ENCODE data around the gene ANO9.
A peak's percentile ranks its signal among the peaks of the same experiment; 100 is the strongest.

ANO9 gene, protein sequence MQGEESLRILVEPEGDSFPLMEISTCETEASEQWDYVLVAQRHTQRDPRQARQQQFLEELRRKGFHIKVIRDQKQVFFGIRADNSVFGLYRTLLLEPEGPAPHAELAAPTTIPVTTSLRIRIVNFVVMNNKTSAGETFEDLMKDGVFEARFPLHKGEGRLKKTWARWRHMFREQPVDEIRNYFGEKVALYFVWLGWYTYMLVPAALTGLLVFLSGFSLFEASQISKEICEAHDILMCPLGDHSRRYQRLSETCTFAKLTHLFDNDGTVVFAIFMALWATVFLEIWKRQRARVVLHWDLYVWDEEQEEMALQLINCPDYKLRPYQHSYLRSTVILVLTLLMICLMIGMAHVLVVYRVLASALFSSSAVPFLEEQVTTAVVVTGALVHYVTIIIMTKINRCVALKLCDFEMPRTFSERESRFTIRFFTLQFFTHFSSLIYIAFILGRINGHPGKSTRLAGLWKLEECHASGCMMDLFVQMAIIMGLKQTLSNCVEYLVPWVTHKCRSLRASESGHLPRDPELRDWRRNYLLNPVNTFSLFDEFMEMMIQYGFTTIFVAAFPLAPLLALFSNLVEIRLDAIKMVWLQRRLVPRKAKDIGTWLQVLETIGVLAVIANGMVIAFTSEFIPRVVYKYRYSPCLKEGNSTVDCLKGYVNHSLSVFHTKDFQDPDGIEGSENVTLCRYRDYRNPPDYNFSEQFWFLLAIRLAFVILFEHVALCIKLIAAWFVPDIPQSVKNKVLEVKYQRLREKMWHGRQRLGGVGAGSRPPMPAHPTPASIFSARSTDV

DNA sequence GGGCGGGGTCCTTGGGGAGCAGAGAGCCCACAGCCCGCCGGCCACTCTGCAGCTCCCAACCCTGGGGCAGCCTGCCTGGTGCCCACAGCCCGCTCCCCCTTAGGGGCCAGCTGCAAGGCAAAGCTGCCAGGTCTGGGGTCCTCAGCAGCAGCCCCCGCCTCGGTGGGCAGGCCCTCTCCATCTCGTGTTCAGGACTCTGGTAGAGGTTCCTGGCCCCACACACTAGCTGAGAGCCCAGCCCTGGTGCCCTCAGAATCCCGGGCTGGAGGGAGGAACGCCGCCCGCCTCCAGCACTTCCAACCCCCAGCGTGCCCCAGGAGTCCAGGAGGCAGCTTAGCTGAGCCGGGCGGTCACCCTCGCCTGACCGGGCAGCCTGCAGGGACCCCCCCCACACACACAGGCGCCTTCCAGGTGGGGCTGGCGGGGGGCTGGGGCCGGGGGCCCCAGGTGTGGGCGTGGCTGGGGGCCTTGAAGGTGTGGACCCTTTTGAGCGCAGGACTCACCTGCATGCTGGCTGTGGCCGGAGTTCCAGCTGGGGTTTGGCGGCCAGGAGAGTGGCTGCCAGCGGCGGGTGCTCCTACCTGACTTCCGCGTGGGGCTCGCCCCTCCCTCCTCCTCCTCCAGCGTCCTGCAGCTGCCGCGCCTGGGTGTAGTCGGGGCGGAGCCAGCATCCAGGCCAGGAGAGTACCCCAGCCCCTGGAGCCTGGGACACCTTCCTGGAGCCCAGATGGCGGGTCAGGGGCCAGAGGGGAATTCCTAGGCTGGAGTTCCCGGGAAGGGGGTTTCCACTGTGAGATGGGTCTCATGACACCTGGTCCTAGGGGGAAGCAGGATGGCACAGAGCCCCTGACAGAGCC, at the start of gene ANO9:
ANO9 (minus strand) TSS at position 594 of the 857 bp plus-strand sequence; CDS start at position 509, 85 bp downstream.
- peak; percentile 42 for DNase-seq (ENCODE audit: low read depth)

DNA sequence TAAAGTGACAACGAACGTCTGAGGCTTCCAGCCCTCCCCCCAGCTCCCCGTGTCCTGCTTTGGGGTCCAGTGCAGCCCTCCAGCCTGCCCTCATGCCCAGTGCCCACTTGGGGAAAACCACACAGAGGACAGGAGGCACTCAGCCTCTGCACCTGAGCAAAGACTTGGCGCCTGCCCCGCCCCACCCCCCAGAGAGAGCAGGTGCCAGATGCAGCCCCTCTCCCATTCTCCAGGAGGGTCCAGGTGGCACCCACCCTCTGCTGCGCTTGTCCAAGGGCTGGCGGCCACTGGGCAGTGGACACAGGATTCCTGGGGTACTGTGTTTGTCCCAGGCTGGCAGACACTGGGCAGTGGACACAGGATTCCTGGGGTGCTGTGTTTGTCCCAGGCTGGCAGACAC, 49.5 kb upstream of the ANO9 start:
- DNase-seq (ENCODE audit: low read depth), result no peak

DNA sequence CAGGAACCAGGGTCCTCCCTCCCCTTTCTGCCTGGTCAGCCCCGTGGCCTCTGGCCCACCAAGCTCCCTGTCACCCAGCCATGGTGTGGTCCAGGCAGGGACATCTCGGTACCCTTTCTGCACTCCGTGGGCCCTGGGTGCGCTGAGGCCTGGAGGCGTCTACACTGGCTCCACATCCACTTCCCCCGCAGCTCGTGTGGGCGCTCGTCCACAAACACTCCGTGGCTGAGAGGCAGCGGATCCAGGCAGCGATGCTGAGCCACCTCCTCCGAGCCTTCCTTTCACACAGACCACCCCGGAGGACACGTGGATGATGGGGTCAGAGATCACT, 49.1 kb upstream of the ANO9 start:
- DNase-seq (ENCODE audit: low read depth), result no peak

DNA sequence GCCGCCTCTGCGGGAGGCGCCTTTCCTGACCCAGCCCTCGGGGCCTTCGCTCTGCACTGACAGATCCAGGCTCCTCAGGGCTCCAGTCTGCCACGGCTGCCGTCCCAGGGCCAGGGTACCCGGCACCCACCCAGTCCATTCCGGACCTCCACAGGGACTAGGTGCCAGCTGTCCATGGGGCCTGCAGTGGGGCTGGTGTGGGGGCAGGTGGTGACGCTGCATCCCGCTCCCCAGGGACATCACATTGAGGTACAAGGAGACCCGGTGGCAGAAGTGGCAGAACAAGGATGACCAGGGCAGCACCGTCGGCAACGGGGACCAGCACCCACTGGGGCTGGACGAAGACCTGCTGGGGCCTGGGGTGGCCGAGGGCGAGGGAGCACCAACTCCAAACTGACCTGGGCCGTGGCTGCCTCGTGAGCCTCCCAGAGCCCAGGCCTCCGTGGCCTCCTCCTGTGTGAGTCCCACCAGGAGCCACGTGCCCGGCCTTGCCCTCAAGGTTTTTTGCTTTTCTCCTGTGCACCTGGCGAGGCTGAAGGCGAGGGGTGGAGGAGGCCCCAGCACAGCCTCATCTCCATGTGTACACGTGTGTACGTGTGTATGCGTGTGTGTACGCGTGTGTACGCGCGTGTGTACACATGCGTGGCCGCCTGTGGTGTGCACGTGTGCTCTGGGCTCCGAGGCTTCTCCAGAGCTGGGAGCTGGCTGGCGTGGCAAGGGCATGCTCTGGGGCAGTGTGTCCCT, 48.5 kb upstream of the ANO9 start:
- no peak for DNase-seq (ENCODE audit: low read depth)

DNA sequence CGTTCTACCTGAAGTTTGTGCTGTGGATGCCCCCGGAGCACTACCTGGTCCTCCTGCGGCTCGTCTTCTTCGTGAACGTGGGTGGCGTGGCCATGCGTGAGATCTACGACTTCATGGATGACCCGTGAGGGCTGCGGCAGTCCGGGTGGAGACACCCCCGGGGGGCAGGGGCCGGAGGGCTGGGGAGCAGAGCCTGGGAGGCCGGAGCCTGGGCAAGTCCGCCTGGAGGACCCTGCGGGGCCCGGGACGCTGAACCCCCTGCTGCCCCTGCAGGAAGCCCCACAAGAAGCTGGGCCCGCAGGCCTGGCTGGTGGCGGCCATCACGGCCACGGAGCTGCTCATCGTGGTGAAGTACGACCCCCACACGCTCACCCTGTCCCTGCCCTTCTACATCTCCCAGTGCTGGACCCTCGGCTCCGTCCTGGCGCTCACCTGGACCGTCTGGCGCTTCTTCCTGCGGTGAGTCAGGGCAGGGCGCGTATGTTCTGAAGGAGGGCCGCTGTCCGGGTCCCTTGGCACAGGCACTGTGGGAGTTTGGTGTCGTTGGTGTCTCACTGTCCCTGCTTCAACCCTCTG, 47.9 kb upstream of the ANO9 start:
- DNase-seq (ENCODE audit: low read depth), result no peak

DNA sequence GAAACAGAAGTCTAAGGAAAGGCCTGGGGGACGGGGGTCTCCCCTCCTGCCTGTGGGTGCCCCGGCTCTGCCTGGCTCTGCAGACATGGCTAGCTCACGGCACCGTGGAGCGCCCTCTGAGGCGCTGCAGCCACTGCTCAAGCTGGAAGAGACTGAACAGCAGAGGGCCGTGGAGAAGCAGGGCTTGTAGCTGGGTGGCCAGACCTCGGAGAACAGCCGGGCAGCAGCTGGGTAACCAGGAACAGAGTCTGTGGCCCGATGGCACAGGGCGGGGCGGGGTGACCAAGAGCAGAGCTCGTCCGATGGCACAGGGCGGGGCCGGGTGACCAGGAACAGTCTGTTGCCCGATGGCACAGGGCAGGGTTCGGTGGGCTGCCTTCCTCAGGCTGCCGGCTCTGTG, 47.2 kb upstream of the ANO9 start:
- no peak for DNase-seq (ENCODE audit: low read depth)

DNA sequence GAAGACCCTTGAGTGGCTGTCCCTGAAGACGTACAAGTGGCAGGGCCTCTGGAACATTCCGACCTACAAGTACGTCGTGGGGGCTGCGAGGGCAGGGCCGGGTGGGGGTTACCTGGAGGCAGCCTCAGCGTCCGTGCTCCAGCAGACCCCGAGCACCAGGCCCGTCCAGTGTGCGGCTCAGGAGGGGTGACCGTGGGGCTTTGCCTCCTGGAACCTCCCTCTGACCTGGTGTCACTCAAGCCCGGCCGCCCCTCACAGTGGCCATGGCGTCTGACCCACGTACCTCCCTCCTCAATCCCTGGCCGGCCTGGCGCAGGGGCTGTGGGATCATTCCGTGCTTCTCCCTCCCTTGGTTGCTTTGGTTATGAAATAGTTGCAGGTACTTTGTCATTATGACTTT, 46.8 kb upstream of the ANO9 start:
- DNase-seq (ENCODE audit: low read depth), result no peak

DNA sequence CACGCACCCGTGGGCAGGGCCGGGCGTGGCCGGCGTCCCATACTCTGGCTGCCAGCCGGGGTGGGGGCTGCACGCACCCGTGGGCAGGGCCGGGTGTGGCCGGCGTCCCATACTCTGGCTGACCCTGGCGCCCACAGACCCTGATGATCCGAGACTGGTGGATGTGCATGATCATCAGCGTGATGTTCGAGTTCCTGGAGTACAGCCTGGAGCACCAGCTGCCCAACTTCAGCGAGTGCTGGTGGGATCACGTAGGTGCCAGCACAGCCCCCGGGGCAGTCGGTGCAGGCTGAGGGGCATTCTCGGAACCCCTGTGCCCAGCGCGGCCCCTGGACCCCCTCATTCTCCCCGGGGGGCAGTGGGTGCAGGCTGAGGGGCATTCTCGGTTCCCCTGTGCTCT, 46.3 kb upstream of the ANO9 start:
- no peak for DNase-seq (ENCODE audit: low read depth)

DNA sequence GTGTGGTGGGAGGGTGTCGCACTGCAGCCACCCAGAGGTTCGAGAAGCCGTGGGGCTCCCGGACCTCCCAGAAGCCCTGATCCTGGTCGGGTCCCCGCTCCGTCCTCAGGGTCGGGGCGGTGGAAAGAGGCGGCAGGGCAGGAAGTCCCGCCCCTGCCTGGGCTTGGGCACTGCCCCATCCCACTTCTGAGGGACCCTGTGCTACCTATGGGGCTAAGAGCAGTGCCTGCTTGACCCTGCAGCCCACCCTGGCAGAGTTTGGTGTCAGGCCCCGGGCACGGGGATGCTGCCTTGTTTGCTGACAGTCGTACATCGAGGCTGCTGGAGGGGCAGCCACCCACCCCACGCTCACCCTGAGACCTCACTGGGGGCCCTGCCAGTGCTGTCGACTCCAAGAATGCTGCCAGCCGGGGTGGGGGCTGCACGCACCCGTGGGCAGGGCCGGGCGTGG, 45.8 kb upstream of the ANO9 start:
- DNase-seq (ENCODE audit: low read depth), result no peak

DNA sequence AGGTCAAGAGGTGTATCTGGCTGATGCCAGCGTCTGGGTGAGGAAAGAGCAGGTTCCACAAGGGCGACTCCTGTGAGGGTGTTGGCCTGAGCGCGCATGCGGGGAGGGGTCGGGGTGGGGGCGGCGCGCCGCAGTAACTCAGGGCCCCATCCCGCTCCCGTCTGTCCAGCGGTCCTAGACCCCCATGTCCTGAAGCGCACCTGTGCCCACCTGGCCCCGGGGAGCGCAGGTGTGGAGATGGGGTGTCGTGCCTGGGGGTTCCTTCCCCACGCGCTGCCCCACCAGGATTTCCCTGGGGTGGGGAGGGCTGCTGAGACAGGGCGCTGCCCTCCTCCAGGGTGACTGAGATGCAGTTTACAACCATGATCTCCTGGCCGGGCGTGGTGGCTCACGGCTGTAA, 44.4 kb upstream of the ANO9 start:
- DNase-seq (ENCODE audit: low read depth), result no peak

DNA sequence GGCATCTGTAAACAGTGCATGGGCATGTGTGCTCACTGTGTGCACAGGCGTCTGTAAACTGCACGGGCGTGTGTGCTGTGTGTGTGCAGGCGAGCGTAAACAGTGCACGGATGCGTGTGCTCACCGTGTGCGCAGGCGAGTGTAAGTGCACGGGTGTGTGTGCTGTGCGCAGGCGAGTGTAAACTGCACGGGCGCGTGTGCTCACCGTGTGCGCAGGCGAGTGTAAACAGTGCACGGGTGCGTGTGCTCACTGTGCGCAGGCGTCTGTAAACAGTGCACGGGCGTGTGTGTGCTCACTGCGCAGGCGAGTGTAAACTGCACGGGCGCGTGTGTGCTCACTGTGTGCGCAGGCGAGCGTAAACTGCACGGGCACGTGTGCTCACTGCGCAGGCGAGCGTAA, 42.8 kb upstream of the ANO9 start:
- DNase-seq (ENCODE audit: low read depth), result no peak

DNA sequence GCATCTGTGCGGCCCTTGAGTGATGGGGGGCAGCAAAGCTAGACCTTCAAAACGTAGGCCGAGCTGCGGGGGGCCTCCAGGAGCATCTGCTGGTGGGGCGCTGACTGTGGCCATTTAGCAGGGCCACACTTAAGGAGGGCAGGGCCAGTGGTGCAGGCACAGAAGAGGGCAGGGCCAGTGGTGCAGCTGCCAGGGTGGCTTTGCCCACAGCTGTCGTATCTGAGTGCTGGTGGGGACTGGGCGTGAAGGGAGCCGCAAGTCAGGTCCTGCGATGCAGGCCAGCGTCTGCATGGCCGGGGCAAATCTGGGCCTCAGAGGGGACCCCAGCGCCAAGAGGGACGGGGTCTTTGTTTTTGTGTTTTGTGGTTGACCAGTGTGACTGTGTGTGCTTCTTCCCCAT, 37.5 kb upstream of the ANO9 start:
- no peak for DNase-seq (ENCODE audit: low read depth)

DNA sequence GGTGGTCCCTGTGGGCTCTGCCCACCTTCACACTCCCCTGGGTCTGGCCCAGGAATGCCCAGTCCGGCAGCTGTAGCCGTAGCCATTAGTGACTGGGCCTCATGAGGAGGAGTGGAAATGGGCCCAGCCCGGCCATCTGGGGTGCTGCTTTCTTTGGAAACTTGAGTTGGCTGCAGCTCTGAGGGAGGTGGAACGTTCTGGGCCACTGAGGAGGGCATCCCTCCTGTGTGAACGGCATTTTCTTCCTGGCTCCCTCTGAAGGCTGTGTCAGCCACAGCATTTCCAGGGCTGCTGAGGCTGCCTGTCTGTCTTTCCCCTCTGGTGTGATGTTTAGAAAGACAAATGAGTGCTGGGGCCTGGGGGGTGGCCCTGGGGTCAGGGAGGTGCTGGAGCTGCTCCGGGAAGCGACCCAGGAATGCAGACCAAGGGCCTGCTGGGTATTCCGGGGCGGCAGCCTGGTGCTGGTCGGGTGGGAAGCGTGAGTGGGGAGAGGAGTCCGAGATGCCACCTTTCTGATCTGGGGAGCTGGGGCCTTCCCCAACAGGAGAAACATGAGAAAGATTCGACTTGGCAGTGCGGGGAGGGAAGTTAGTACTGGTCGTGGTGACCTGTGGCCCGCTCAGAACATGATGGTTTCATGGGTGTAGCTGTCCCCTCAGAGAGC, 35.4 kb upstream of the ANO9 start:
- DNase-seq (ENCODE audit: low read depth), result no peak

DNA sequence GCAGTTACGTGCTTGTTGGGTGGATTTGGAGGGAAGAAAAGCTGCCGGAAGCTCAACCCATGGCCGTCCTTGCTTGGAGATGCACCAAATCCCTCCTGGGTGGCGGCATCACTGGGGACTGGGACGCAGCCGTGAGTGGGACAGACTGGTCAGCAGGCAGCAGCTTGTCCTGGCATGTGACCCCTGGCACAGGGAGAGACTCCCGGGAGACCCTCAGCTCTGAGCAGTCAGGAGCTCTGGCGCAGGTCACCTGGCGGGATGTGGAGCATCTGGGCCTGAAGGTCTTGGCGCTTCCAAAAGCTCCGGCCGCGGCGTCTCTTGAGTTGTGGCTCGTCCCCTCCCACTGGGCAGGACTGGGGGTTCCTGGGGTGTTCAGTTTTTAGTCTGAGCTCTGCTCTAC, 34.6 kb upstream of the ANO9 start:
- no peak for DNase-seq (ENCODE audit: low read depth)

DNA sequence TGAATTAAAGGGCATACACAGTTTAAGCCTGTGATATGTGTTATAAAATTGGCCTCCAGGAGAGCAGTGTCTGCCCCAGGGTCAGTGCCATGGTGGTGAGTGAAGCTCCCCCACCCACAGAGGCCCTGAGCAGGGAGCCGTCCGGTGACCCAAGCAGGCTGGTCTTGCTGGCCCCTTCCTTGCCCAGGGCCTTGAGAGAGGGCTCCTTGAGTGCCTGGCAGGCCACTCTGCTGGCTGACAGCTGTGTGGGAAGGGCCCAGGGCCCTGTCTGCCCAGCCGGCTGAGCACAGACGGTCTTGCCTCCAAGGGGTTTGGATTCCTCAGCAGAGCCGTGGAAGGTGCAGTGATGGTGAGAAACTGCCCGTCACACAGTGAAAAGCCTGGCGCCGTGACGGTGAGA, 34.1 kb upstream of the ANO9 start:
- no peak for DNase-seq (ENCODE audit: low read depth)

DNA sequence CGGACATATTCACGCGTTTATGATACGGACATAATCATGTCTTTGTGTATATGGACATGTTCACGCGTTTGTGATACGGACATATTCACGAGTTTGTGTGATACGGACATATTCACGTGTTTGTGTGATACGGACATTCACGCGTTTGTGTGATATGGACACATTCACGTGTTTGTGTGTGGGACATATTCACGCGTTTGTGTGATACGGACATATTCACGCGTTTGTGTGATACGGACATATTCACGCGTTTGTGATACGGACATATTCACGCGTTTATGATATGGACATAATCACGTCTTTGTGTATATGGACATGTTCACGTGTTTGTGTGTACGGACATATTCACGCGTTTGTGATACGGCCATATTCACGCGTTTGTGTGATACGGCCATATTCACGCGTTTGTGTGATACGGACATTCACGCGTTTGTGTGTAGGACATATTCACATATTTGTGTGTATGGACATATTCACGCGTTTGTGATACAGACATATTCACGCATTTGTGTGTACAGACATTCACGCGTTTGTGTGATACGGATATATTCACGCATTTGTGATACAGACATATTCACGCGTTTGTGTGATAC, 33.2 kb upstream of the ANO9 start:
- no peak for DNase-seq (ENCODE audit: low read depth)

DNA sequence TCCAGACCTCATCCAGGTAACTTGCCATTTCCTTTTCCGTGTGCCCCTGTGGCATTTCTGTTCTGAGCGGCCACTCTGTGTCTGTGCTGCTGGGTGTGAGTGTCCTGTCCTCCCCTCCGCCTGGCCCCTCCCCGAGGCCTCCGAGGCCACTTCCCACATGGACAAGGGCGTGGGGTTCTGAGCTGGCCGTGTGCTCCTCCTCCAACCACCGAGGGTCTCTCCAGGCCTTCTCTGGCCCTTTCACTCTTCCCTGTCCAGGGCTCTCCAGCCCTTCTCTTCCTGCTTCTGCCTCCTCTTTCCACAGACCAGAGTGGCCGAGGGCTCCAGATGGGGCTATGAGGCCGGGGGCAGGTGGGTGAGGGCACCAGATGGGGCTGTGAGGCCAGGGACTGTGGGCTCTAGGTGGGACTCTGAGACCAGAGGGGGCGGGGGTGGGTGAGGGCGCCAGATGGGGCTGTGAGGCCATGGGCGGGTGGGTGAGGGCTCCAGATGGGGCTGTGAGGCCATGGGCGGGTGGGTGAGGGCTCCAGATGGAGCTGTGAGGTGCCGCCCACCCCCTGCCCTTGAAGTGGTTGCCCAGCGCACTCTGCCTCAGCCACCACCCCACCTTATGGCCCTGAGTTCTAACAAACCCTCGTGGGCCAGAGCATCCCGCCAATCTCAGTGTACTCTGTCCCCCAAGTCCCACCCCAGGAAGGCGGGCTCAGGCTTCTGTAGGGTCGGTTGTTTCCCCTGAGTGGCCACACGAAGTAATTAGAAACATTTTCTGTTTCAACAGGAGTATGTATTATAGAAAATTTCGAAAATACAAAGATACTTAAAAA, 32.4 kb upstream of the ANO9 start:
- no peak for DNase-seq (ENCODE audit: low read depth)

DNA sequence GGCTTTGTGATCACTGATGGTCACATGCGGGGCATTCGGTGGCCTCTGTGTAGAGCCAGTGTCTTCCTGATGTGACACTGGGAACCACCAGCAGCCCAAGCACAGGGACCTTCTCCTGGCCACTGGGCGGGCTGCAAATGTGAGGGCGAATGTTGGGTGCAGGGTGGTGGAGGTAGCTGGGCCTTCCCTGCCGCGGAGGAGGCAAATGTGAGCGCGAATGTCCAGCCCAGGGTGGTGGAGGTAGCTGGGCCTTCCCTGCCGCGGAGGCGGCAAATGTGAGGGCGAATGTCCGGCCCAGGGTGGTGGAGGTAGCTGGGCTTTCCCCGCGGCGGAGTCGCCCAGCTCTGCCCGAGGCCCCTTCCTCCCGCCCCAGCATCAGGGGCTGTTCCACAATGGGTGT, 31.6 kb upstream of the ANO9 start:
- DNase-seq (ENCODE audit: low read depth), result no peak

DNA sequence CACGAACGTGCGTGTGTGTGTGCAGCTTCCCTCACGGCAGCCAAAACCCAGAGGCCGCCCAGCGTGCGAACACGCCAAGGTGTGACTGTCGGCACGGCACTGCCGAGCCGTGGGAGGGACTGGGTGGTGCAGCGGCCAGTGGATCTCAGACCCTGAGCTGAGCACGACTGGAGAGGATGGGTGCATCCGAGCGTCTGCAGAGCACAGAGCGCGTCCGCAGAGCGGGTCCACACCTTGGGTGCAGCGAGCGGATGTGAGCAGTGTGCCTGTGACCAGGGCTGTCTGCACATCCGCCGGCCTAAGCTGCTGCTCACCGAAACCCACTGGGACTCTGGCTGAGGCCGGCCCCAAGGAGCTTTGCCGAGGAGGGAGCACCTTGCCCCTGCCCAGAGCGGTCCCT, 31.0 kb upstream of the ANO9 start:
- no peak for DNase-seq (ENCODE audit: low read depth)

DNA sequence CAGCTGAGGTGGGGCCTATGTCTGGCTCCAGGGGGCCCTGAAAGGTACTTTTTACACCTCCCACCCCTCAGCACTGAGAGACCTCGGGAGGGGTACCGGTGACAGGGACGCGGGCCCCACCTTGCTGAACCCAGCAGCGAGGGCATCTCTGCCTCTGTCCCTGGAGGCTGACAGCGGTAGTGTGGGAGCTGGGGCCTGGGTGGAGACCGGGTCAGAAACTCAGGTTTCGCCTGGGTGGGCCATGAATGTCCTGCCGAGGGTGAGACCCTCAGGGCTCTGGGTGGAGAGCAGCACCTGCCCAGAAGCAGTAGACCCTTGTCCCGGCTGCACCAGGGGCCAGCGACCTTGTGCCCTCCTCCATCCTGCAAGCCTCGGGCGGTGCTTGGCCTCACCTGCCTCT, 30.5 kb upstream of the ANO9 start:
- no peak for DNase-seq (ENCODE audit: low read depth)
